HUES64 (cell line): ENCODE results near the gene CCL4.

Experiments used
- H3K27ac ChIP-seq: 2 replicates; pipeline ENCODE4 v1.7.0; 2013; ENCODE audit warnings: low read depth, low read length, inconsistent platforms
- H3K27me3 ChIP-seq: 2 replicates; pipeline ENCODE4 v1.6.1; 2013; ENCODE audit warnings: mild to moderate bottlenecking, low read length; ENCODE audit not compliant: insufficient read depth
- H3K36me3 ChIP-seq: 2 replicates; pipeline ENCODE4 v1.6.1; 2013; ENCODE audit warnings: mild to moderate bottlenecking, low read length; ENCODE audit not compliant: insufficient read depth
- H3K4me1 ChIP-seq: 2 replicates; pipeline ENCODE4 v1.6.1; 2013; ENCODE audit warnings: mild to moderate bottlenecking, low read length, moderate library complexity; ENCODE audit not compliant: insufficient read depth
- H3K4me3 ChIP-seq: 2 replicates; pipeline ENCODE4 v1.5.1; 2013; ENCODE audit warnings: mild to moderate bottlenecking, low read length, moderate library complexity
- H3K9ac ChIP-seq: 2 replicates; pipeline ENCODE4 v1.6.1; 2013; ENCODE audit warnings: mild to moderate bottlenecking, low read depth, low read length
- H3K9me3 ChIP-seq: 2 replicates; pipeline ENCODE4 v1.6.1; 2013; ENCODE audit warnings: low read depth, low read length; ENCODE audit not compliant: insufficient read depth
- WGBS: fragments of 150-250, 120-280 bp; methylation state at CpG from one replicate; pipeline ENCODE4 v1.1.7; 2013; ENCODE audit warnings: missing lambda C conversion rate; 5-methylcytosine and 5-hydroxymethylcytosine counted together

The CCL4 gene

GRCh38 chr17:36149296-36149820 lies 45.7 kb downstream of the CCL4 start:
- H3K36me3 ChIP-seq: no peaks in the 10 kb centered on the region
- H3K4me3 ChIP-seq: no peak overlapping the region
- H3K27me3 ChIP-seq: no peaks in the 10 kb centered on the region
- no peak overlapping the region for H3K27ac ChIP-seq
- no peaks in the 10 kb centered on the region for H3K9me3 ChIP-seq
- H3K4me1 ChIP-seq: no peaks in the 10 kb centered on the region
- 78% methylated on average over 11 of the region's 11 CpGs for WGBS
- no peak overlapping the region for H3K9ac ChIP-seq

DNA sequence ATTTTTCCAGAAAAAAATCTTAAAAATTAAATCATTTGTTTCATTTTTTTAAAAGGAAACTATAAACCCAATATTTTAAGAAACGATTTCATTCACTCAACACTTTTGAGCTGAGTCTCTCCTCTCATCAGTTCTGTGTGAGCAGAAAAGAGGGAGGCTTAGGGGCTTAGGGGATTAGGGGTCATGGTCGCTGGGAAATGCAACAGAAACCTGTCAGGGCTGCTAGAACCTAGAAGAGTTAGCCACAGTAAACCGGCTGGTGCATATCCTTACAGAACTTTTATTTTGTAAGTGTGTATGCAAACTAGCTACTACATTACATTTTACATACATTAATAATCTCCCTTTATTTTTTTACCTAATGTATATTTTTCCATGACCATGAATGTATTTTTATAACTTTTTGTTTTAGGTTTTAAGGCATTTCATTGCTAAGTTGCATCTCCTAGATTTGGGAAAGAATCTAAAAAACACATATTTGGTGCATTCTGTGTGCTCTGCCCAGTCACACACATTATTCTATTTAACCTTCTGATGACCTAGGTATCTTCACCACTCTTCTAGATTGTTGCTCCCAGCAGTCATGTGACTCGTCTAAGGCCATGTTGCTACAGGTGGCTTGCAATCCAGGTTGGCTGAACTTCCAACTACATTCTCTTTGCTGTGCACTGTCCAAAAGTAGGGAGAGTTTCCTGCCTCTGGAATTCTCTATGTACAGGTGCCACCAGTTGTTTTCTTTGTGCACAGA lies 48.4 kb downstream of the CCL4 start:
- Histone ChIP-seq H3K9me3 (no peaks in the 10 kb centered on the region), H3K27me3 (no peaks in the 10 kb centered on the region)
- WGBS: 99% methylated on average over 3 of the region's 4 CpGs

GRCh38 chr17:36152639-36153120 lies 49.1 kb downstream of the CCL4 start:
- H3K9me3 ChIP-seq: no peaks in the 10 kb centered on the region
- no peak overlapping the region for H3K9ac ChIP-seq
- H3K4me1 ChIP-seq: no peaks in the 10 kb centered on the region
- H3K36me3 ChIP-seq: no peaks in the 10 kb centered on the region
- H3K4me3 ChIP-seq: no peak overlapping the region
- 95% methylated on average over 8 of the region's 8 CpGs for WGBS
- no peaks in the 10 kb centered on the region for H3K27me3 ChIP-seq
- H3K27ac ChIP-seq: no peak overlapping the region

More for the DNA sequence above, 48.4 kb downstream of the CCL4 start:
- no peak overlapping the region for H3K27ac ChIP-seq
- H3K4me3 ChIP-seq: no peak overlapping the region
- no peaks in the 10 kb centered on the region for H3K4me1 ChIP-seq
- no peaks in the 10 kb centered on the region for H3K36me3 ChIP-seq
- H3K9ac ChIP-seq: no peak overlapping the region

DNA sequence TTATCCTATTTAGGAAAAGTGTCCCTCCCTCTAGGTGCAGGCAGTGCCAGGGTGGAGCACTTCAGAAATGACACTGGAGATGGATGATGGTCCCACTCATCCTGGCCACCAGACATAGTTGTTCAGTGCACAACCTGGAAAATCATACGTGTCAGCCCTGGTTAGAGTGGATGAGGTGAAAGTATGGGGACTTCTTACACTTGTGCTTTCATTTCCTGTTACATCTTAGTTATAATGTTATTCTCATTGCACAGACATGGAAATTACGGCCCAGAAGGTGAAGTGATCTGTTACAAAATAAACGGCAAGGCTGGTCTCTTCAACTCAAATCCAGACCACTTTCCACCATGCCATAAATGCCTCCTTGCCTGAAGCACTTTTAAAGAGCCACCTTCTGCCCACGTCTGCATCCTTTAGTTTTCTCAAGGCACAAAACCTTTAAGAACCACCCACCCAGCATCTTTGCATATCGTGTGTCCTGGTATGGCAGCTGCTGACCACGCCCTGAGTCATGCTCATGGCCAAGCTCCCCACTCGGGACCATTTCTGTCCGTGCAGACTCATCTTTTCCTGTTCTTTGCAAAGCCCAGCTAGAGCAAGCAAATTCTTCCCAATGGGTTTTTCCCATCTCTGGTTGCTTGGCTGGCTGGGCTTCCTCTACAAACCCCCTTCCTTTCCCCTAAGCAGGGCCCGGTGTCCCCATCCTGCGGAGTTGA lies 50.4 kb downstream of the CCL4 start:
- no peak overlapping the region for H3K9ac ChIP-seq

More for the DNA sequence above, 50.4 kb downstream of the CCL4 start:
- WGBS: 91% methylated on average over 8 of the region's 10 CpGs
- no peaks in the 10 kb centered on the region for H3K9me3 ChIP-seq
- no peak overlapping the region for H3K27ac ChIP-seq
- no peaks in the 10 kb centered on the region for H3K27me3 ChIP-seq
- no peaks in the 10 kb centered on the region for H3K4me1 ChIP-seq
- no peaks in the 10 kb centered on the region for H3K36me3 ChIP-seq
- no peak overlapping the region for H3K4me3 ChIP-seq
